Coronary artery (tissue), 2 donors: Measurements from ENCODE around the gene BLMH.
A peak's percentile ranks its signal among the peaks of the same experiment; 100 is the strongest.

Experiments used
- DNase-seq: peaks from one replicate; pipeline ENCODE4 v3.0.0-alpha.2; 2017; ENCODE audit warnings: low spot score
- H3K27ac ChIP-seq, 2 donors: fragments of 200-600 bp; sonication (generic); one replicate each; pipeline ENCODE4 v1.5.1; 2016 to 2019
- H3K4me3 ChIP-seq: fragments of 200-600 bp; sonication (generic); 2 replicates; pipeline ENCODE4 v1.5.1; 2016; ENCODE audit warnings: mild to moderate bottlenecking, moderate library complexity
- TF ChIP-seq, protein P1 (sequence below): fragments of 200-600 bp; sonication (generic); IDR thresholded peaks from one replicate; pipeline ENCODE4 v1.5.1; 2019; ENCODE audit warnings: antibody characterized with exemption

Gene BLMH

DNA sequence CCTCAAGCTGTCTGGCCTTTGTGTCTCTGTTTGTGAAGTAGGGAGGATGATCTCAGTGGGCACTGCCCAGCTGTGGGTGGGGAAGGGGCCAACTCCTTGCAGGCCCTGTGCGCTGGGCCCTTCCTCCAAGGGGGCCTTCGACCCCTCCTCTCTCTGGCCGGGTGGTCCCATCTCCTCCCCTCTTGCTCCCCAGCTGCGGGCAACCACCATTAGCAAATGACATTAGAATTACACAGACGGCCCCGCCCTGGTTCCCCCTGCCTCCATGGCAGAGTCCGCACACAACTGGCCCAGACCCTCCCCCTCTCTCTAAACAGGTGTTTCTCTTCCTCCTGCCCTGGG is 53.8 kb downstream of the BLMH start:
- TF ChIP-seq, protein P1, sequence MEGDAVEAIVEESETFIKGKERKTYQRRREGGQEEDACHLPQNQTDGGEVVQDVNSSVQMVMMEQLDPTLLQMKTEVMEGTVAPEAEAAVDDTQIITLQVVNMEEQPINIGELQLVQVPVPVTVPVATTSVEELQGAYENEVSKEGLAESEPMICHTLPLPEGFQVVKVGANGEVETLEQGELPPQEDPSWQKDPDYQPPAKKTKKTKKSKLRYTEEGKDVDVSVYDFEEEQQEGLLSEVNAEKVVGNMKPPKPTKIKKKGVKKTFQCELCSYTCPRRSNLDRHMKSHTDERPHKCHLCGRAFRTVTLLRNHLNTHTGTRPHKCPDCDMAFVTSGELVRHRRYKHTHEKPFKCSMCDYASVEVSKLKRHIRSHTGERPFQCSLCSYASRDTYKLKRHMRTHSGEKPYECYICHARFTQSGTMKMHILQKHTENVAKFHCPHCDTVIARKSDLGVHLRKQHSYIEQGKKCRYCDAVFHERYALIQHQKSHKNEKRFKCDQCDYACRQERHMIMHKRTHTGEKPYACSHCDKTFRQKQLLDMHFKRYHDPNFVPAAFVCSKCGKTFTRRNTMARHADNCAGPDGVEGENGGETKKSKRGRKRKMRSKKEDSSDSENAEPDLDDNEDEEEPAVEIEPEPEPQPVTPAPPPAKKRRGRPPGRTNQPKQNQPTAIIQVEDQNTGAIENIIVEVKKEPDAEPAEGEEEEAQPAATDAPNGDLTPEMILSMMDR = no peak
- no peak overlapping the region for H3K27ac ChIP-seq
- H3K4me3 ChIP-seq = no peak overlapping the region
- DNase-seq = no peak

DNA sequence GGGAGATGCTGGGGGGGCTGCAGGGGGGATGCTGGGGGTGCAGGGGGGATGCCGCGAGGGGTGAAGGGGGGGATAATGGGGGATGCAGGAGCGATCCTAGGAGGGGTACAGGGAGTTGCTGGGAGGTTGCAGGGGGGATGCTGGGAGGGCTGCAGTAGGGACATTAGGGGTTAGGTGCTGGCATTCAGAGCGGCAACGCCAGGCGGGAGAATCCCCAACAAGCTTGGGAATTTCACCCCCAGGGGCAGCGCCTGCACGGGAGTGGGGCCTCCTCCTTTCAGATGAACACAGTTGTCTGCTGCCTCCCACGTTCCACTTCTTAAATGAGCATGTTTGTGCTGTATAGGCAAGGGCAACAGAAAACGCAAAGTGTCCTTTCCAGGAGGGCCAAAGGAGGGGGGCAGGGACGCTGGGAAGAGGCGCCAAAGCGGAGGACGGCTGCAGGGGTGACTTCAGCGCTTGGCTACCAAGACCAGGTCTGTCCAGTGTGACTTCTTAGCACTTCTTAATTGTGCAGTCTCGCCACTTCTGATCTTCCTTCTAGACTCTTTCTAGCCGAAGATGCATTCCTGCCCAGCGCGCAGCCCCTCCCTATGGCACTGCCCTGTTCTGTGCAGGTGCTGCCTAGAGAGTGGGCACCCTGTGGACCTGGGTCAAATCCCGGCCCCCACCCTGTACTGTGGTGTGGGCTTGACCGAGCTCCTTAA is 54.3 kb downstream of the BLMH start:
- no peak overlapping the region for H3K27ac ChIP-seq
- TF ChIP-seq, protein P1 = no peak
- no peak overlapping the region for H3K4me3 ChIP-seq

DNA sequence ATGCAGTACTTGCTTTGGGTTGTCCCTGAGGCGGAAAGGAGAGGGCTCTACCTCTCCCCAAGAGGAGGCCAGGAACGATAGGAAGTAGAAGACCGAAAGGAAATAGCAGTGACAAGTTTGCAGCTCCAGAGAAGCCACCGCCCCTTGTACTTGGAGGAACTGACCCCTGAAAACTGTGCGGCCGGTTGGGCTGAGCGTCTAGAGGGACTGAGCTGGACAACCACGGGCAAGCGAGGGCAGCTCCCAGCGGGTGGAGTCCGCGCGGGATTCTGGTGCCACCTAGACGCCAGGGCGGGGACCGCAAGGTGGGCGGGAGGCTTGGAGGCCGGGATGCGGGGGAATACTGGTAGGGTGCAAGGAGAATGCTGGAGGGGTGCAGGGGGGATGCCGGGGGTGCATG is 55.0 kb downstream of the BLMH start:
- Histone ChIP-seq H3K4me3 (peak overlapping the region; percentile 45), H3K27ac (no peak overlapping the region)
- peak; percentile 81 for DNase-seq
- TF ChIP-seq, protein P1 = peak; percentile 18

More for the DNA sequence above, 54.3 kb downstream of the BLMH start:
- DNase-seq = peak; percentile 53

DNA sequence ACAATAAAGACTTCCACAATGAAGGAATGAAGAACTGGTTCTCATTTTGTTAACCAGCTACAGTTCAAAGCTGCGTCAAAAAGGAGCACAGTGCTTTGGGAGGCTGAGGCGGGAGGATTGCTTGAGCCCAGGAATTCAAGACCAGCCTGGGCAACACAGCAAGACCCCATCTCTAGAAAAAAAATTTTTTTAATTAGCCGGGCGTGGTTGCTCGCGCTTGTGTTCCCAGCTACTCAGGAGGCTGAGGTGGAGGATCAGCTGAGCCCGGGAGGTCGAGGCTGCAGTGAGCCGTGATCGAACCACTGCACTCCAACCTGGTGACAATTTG is 55.5 kb downstream of the BLMH start:
- peak overlapping the region; percentile 73 for H3K4me3 ChIP-seq
- TF ChIP-seq, protein P1 = no peak
- peak; percentile 29 for DNase-seq
- no peak overlapping the region for H3K27ac ChIP-seq

DNA sequence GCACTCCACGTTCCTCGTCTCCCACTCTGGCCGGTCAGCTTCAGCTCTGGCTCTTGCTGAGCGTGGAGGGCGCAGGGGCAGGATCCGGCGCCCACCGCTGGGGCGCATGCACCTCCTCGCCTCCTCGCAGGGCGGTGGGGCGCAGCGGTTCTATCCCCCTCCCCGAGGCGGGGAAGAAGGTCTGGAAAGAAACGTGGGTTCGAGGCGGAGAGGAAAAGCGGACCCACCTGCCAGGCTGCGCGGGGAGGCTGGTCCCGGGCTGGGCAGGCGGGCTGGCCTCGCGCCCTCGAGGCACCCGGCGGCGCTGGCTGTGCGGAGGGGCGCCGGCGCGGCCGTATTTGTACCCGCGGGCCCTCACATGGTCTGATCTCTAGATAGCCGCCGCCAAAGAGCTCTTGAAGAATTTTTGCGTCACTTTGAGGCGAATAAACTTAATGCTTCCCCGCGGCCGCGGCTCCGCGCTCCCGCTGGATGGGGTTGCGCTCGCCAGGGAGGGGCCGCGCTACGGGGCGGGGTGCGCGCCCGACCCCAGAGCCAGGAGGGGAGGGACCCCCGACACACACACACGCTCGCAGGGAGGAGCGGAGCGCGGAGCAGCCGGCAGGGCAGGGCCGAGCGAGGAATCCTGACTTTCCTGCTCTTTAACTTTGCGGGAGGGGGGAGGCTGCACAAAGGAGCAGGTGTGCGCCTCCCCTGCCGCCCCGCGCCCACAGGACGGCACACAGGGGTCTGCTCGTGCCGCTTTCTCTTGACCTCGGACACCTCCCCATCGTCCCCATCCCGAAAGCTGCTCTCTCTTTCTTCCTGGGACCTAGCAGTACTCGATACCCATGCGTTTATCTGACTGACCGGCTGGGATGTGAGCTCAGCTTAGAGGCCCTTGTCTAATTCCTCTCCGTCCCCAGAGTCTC is 56.1 kb downstream of the BLMH start, which contains the start of gene SLC6A4:
Gene SLC6A4, minus strand, starts transcription at position 312 of the 911 bp plus-strand sequence. CDS start 13,739 bp downstream, outside the sequence.
- H3K4me3 ChIP-seq = peak within 1 kb of the TSS; percentile 73
- DNase-seq = peak; percentile 55
- TF ChIP-seq, protein P1 = no peak
- no peak within 1 kb of the TSS for H3K27ac ChIP-seq

DNA sequence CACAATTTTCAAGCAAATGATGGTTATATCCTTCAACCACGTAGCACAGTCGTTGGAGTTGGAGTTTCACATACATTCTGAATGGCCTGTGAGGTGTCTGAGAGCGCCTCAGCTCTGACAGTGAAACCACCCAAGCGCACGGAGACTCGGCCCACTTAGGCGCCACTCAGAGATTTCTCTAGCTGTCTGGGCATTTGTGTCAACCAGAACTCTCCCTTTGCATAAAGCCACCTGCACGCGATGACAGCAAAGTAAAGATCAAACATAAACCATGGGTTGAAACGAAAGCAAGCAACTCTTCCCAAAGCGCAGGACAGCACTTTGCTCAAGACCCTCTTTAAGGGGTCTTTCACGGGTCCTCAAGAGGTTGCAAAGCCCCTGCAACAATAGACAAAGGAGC is 56.8 kb downstream of the BLMH start:
- peak overlapping the region; percentile 73 for H3K4me3 ChIP-seq
- no peak overlapping the region for H3K27ac ChIP-seq
- peak; percentile 19 for DNase-seq
- TF ChIP-seq, protein P1 = no peak
